RWPE1 (cell line): ENCODE results near the gene DRC7.
"Not testable (repeated sequence)": the region's sequence is repeated elsewhere in the genome, so short reads cannot be mapped to it uniquely, and the experiment has no call there.

Source experiments
- CTCF ChIA-PET: fragments of 350-600 bp; sonication (Branson Sonifier 250); formaldehyde crosslinking; extraction: SDS; loops from one replicate; lab custom pipeline; 2021; lab: Yijun Ruan, JAX
- POLR2A ChIA-PET: fragments of 400-600 bp; formaldehyde crosslinking; extraction: SDS; loops from one replicate; lab custom pipeline; 2020; ENCODE audit warnings: antibody characterized with exemption; ENCODE audit not compliant: low non-redundant PET; lab: Yijun Ruan, JAX
- DNase-seq: peaks from one replicate; pipeline ENCODE4 v3.0.0; 2012; ENCODE audit warnings: low spot score
- H3K27ac ChIP-seq: fragments of 450-650 bp; 2 replicates; pipeline ENCODE4 v1.5.1; 2017
- CTCF ChIP-seq: fragments of 450-650 bp; conservative IDR thresholded peaks from 2 replicates; pipeline ENCODE4 v1.5.1; 2017; ENCODE audit warnings: low read depth, mild to moderate bottlenecking

Gene DRC7

DNA sequence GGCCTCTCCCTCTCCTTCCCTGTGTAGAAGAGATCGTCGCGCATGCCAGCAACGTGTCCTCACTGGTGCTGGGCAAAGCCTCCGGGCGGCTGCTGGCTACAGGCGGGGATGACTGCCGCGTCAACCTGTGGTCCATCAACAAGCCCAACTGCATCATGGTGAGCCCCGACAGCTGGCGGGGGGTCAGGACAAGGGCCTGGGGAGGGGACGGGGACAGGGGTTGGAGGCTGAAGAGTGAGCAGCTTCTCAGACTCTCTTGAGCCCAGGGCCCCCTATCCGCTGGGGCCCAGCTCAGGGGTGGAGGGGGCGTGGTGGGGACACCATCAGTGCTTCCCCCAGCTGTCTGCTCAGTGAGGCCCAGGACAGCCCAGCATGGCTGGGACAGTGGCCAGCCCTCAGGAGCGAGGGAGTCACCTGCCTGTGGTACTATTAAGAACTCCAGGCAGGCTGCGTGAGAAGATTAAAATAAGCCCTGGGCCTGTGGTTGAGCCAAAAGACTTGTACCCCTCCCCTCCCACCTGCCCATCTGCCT, 47.1 kb downstream of the DRC7 start:
- DNase-seq, result no peak
- no peak for TF ChIP-seq CTCF
- POLR2A ChIA-PET, result no interaction called here
- peak overlapping the region; percentile 18; the same call in 1 of the 2 replicates for H3K27ac ChIP-seq
- CTCF ChIA-PET, result interaction anchor here (0.7 to 2.7 kb wide), 2 partner anchors 141 to 165 kb away, joined by 3 to 8 read pairs; no protein-coding TSS in a partner anchor

DNA sequence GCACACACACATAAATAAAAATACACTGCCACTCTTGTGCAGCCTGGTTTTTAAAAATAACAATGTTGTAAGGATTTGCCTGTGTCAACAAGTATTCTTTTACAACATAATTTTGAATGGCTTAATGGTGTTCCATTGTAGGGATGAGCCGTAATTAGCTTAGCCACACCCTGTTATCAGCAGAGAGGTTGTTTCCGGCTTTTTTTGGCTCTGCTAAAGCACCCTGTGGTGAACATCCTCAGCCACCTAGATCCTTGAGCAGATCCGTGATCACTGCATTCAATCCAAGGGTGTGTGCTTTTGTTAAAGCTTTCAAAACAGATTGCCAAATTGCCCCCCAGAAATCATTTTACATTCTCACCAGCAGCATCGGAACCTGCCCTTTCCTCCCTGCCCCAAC, 47.9 kb downstream of the DRC7 start:
- TF ChIP-seq CTCF, result no peak
- POLR2A ChIA-PET, result no interaction called here
- CTCF ChIA-PET, result interaction anchor here (0.6 to 1.0 kb wide), 2 partner anchors 16 to 29 kb away, joined by 4 to 5 read pairs; no protein-coding TSS in a partner anchor
- no peak for DNase-seq
- H3K27ac ChIP-seq, result no peak overlapping the region

GRCh38 chr16:57743458-57743857, 48.9 kb downstream of the DRC7 start:
- CTCF ChIA-PET, result interaction anchor here (1.0 kb wide), 1 partner anchor 15 kb away, joined by 4 read pairs; no protein-coding TSS in a partner anchor
- no peak for DNase-seq
- POLR2A ChIA-PET, result no interaction called here
- no peak for TF ChIP-seq CTCF
- H3K27ac ChIP-seq, result no peak overlapping the region

DNA sequence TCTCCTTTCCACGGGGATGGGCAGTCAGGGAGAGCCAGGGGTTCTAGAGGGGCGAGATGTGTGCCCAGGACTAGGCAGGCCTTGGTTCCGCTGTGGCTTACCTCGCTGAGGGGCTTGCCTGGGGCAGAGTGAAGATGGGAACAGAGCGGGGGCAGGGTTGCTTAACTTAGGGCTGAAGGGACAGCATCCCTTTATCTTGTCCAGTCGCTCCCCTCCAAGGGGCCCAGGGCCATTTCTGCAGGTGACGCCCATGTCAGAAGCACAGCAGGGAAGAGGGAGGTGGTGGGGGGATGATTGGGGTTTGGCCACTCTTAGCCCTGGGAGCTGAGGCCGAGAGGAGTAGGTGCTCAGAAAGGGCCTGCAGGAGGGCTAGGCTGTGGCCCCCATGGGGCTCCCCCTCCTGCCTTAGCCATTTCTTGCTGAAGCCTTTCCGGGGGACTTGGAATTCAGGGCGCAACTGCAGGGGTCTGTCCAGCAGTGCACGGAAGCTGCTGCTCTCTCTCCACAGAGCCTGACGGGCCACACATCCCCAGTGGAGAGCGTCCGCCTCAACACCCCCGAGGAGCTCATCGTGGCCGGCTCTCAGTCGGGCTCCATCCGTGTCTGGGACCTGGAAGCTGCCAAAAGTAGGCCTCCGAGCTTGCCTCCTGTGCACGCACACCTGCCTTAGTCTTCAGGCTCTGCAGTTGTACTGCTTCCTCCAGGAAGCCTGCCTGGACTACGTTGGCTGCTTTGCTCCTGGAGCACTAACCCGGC, 49.5 kb downstream of the DRC7 start:
- ChIA-PET CTCF (interaction anchor here (0.5 to 0.6 kb wide), 2 partner anchors 18 to 64 kb away, joined by 4 to 5 read pairs; no protein-coding TSS in a partner anchor), POLR2A (no interaction called here)
- DNase-seq, result no peak
- no peak overlapping the region for H3K27ac ChIP-seq
- no peak for TF ChIP-seq CTCF

GRCh38 chr16:57744642-57744903, 50.0 kb downstream of the DRC7 start:
- no peak overlapping the region for H3K27ac ChIP-seq
- no peak for DNase-seq
- ChIA-PET CTCF (interaction anchor here (0.5 kb wide), 1 partner anchor 17 kb away, joined by 4 read pairs; no protein-coding TSS in a partner anchor), POLR2A (no interaction called here)
- no peak for TF ChIP-seq CTCF

DNA sequence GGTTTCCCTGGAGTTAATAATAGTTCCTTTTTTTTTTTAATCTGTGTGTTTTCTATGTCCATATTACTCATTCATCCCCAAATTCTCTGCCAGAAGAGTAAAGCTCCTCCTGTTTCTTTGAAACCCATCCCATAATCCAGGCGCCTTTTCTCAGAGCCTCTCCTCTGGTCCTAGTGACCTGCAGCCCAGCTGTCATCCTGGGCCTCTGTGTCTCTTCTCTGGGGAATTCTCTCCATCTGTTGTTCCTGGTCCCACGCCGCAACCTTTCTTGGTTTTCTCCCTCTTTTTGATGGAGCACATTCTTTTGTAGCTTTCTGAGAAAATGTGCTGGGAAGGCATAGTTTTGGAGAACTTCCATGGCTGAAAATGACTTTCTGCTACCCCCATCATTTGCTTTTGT, 51.2 kb downstream of the DRC7 start:
- no peak for DNase-seq
- TF ChIP-seq CTCF, result no peak
- no peak overlapping the region for H3K27ac ChIP-seq

DNA sequence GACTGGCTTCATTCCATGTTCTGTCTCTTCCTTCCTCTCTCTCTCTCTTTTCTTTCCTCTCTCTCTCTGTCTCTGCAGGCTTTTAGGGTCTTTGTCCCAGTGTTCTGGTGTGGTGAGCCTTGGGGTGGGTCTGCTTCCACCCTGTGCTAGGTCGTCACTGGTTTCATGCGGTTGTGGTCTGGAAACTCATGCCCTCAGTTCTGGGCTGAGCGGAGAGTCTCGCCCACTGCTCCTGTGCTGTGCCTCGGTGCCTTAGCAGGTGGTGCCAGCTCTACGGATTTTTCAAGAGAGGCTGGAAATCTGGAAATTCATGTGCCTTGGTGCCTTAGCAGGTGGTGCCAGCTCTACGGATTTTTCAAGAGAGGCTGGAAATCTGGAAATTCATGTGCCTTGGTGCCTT, 51.7 kb downstream of the DRC7 start:
- DNase-seq, POLR2A ChIA-PET, H3K27ac ChIP-seq: not testable (repeated sequence)
- CTCF ChIA-PET, result interaction anchor here (0.6 to 0.7 kb wide), 2 partner anchors 97 to 259 kb away, joined by 3 to 7 read pairs; no protein-coding TSS in a partner anchor

More for the DNA sequence above, 51.2 kb downstream of the DRC7 start:
- CTCF ChIA-PET, result no interaction called here
- POLR2A ChIA-PET, result no interaction called here
